CD4-positive, alpha-beta memory T cell (primary cell): ENCODE results near the gene ZNF107. TPM values are rescaled to one million over a fixed set of nuclear protein-coding genes. Genes with fewer than 3 reads are reported as not detected.
A peak's percentile ranks its signal among the peaks of the same experiment; 100 is the strongest.

ENCODE experiments used
- CTCF ChIA-PET: fragments of 350-600 bp; sonication (Branson Sonifier 250); formaldehyde crosslinking; loops from one replicate; lab custom pipeline; 2021; ENCODE audit warnings: inconsistent platforms; ENCODE audit not compliant: partially characterized antibody; lab: Charles Lee
- POLR2A ChIA-PET: fragments of 350-600 bp; sonication (Branson Sonifier 250); formaldehyde crosslinking; loops from one replicate; lab custom pipeline; 2021; ENCODE audit not compliant: partially characterized antibody; lab: Charles Lee
- DNase-seq, 5 donors: peaks; one replicate each; pipeline versions ENCODE4 v3.0.0 to v3.0.0-alpha.2; 2020 to 2022; ENCODE audit warnings: mixed read lengths in 1 of 5
- H3K27ac ChIP-seq: one replicate; pipeline ENCODE4 v1.7.0; 2013; ENCODE audit warnings: low read depth, low read length
- H3K27me3 ChIP-seq: 2 replicates; pipeline ENCODE4 v1.7.0; 2013; ENCODE audit warnings: mild to moderate bottlenecking, low read length, moderate library complexity; ENCODE audit not compliant: insufficient read depth
- H3K36me3 ChIP-seq: 2 replicates; pipeline ENCODE4 v1.7.0; 2013; ENCODE audit warnings: mild to moderate bottlenecking, low read length, moderate library complexity; ENCODE audit not compliant: insufficient read depth
- H3K4me1 ChIP-seq: 2 replicates; pipeline ENCODE4 v1.7.0; 2013; ENCODE audit warnings: mild to moderate bottlenecking, low read length, moderate library complexity; ENCODE audit not compliant: insufficient read depth
- H3K4me3 ChIP-seq, 2 donors: one replicate each; pipeline ENCODE4 v1.7.0; 2013; ENCODE audit warnings: low read length in 2 of 2, mild to moderate bottlenecking in 1 of 2
- H3K9me3 ChIP-seq, 2 donors: one replicate each; pipeline ENCODE4 v1.7.0; 2013; ENCODE audit warnings: low read length in 2 of 2, control low read depth in 1 of 2; ENCODE audit not compliant: control insufficient read depth in 1 of 2
- H3K27ac Mint-ChIP-seq, 7 donors: one replicate each; pipeline ENCODE4 v1.8.0; 2020 to 2021; ENCODE audit warnings: mixed read lengths in 7 of 7, mild to moderate bottlenecking in 6 of 7, inconsistent platforms in 3 of 7, moderate library complexity in 3 of 7
- H3K27me3 Mint-ChIP-seq, 2 donors: one replicate each; pipeline ENCODE4 v1.8.0; 2020 to 2021; ENCODE audit warnings: mixed read lengths in 2 of 2
- H3K36me3 Mint-ChIP-seq, 2 donors: one replicate each; pipeline ENCODE4 v1.8.0; 2020 to 2021; ENCODE audit warnings: mixed read lengths in 2 of 2, inconsistent platforms in 1 of 2, mild to moderate bottlenecking in 1 of 2
- H3K4me1 Mint-ChIP-seq, 4 donors: one replicate each; pipeline ENCODE4 v1.8.0; 2020 to 2021; ENCODE audit warnings: mixed read lengths in 4 of 4, mild to moderate bottlenecking in 1 of 4
- H3K4me3 Mint-ChIP-seq, 8 donors: one replicate each; pipeline ENCODE4 v1.8.0; 2020 to 2021; ENCODE audit warnings: mixed read lengths in 8 of 8, mild to moderate bottlenecking in 7 of 8, moderate library complexity in 6 of 8, inconsistent platforms in 3 of 8
- H3K9me3 Mint-ChIP-seq, 8 donors: one replicate each; pipeline ENCODE4 v1.8.0; 2020 to 2021; ENCODE audit warnings: mixed read lengths in 8 of 8, mild to moderate bottlenecking in 5 of 8, inconsistent platforms in 3 of 8, moderate library complexity in 1 of 8
- intact Hi-C: fragments of 100-400 bp; cut with micrococcal nuclease; formaldehyde crosslinking; loops from one replicate; pipeline ENCODE4 v1.15.1; 2023
- polyA plus RNA-seq, 2 donors: library from polyadenylated mRNA; unstranded; fragments of 300-500 nt; fragmentation: Illumina TruSeq; gene quantifications; one replicate each; pipeline ENCODE4 v1.2.3, GENCODE V29; 2021
- total RNA-seq, 2 experiments: library from RNA; stranded (reverse); gene quantifications; one replicate each; pipeline ENCODE4 v1.2.3, GENCODE V29; 2021

Gene ZNF107
- total RNA-seq, result 10 to 100 TPM; 30.2 to 30.9 TPM
- 10 to 100 TPM in 1 of 2 donors, 1 to 10 TPM in 1; 4.0 to 10.2 TPM for polyA plus RNA-seq

- Mint-ChIP-seq H3K4me1 (peaks cover 42 to 80% (median 59%) of the 10 kb centered on the region in 4 donors), H3K27ac (peak within 1 kb of the TSS; percentile 97 to 99 (median 98)), H3K9me3 (peaks cover 2 to 11% (median 4%) of the 10 kb centered on the region in 8 donors), H3K4me3 (peak within 1 kb of the TSS; percentile 97 to 98 (median 97)), H3K36me3 (peaks cover 31 to 35% of the 10 kb centered on the region in 2 donors), H3K27me3 (no peaks in the 10 kb centered on the region)
- Histone ChIP-seq H3K4me3 (peak within 1 kb of the TSS; percentile 85 to 90), H3K36me3 (no peaks in the 10 kb centered on the region), H3K27ac (peak within 1 kb of the TSS; percentile 92), H3K27me3 (no peaks in the 10 kb centered on the region), H3K4me1 (peaks cover 38% of the 10 kb centered on the region), H3K9me3 (no peaks in the 10 kb centered on the region)
- peak; percentile 86 to 92 (median 88) for DNase-seq
- intact Hi-C loops, result loop anchor here (1.0 to 10.0 kb wide), 9 partner anchors 103 to 1411 kb away; partner anchors contain the start of genes ASL, ERV3-1, ZNF138 and ZNF273
- POLR2A ChIA-PET, result interaction anchor here (1.0 to 3.8 kb wide), 15 partner anchors 9 to 1828 kb away, joined by 3 to 32 read pairs (median 6); partner anchors contain the start of genes ERV3-1, ZNF138, ZNF273 and ZNF680
- CTCF ChIA-PET, result interaction anchor here (1.0 to 1.3 kb wide), 4 partner anchors 163 to 765 kb away, joined by 3 to 4 read pairs (median 3); no protein-coding TSS in a partner anchor
Observed at GRCh38 chr7:64665980-64666662, at the start of gene ZNF107. Gene ZNF107 (plus strand): TSS chr7:64666133. CDS start chr7:64666283, 150 bp downstream.

DNA sequence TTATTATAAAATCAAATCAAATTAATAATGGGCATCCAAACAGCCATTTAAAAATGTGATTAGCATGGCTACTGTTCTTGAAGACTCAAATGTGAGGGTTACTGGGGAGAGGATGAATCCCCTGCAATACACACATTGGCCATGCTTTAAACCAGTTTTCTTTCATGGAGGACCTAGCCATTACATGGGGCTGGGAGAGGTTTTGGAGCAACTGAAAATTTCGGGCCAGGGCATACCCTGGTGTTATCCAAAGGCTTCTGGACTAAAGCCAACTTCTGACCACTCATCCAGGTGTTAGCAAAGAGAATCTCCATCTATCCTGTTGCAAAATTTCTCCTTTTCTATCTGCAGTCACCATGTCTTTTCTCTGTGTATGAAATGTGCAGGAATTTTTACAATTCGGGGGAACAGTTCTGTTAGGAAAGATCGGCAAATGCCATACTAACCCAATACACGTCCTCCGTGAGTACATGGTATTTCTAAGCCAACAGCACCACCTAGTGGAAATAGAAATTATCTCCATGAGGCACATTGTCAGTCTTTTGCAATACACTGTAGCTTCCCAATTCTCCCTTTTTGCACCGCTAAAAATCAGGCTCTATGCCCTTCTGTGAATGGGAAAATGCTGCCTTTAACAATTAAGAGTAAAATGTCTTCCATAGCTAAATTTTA lies 47.0 kb upstream of the ZNF107 start:
- Mint-ChIP-seq H3K27me3 (no peaks in the 10 kb centered on the region), H3K4me1 (peaks cover 0 to 2% (median under 1%) of the 10 kb centered on the region in 4 donors), H3K27ac (no peak overlapping the region), H3K4me3 (no peak overlapping the region), H3K9me3 (peaks cover 0 to 18% (median 4%) of the 10 kb centered on the region in 8 donors), H3K36me3 (no peaks in the 10 kb centered on the region)
- Histone ChIP-seq H3K36me3 (no peaks in the 10 kb centered on the region), H3K27me3 (no peaks in the 10 kb centered on the region), H3K4me1 (peaks cover 3% of the 10 kb centered on the region), H3K4me3 (no peak overlapping the region), H3K9me3 (no peaks in the 10 kb centered on the region), H3K27ac (no peak overlapping the region)
- POLR2A ChIA-PET, result no interaction called here
- DNase-seq, result peak; percentile 44 to 65 (median 56)
- intact Hi-C loops, result loop anchor here (5.0 kb wide), 1 partner anchor 1612 kb away; no protein-coding TSS in a partner anchor
- CTCF ChIA-PET, result interaction anchor here (0.6 to 3.6 kb wide), 4 partner anchors 12 to 436 kb away, joined by 3 to 23 read pairs (median 8); no protein-coding TSS in a partner anchor

- DNase-seq, result no peak
- Mint-ChIP-seq H3K27me3 (no peaks in the 10 kb centered on the region), H3K27ac (no peak overlapping the region), H3K36me3 (no peaks in the 10 kb centered on the region), H3K4me1 (peaks cover 0 to 2% (median under 1%) of the 10 kb centered on the region in 4 donors), H3K9me3 (peaks cover 0 to 18% (median 4%) of the 10 kb centered on the region in 8 donors), H3K4me3 (no peak overlapping the region)
- no peaks in the 10 kb centered on the region for H3K36me3 ChIP-seq
- no peak overlapping the region for H3K27ac ChIP-seq
- peaks cover 3% of the 10 kb centered on the region for H3K4me1 ChIP-seq
- H3K4me3 ChIP-seq, result no peak overlapping the region
- intact Hi-C loops, result loop anchor here (5.0 kb wide), 1 partner anchor 1612 kb away; no protein-coding TSS in a partner anchor
- no peaks in the 10 kb centered on the region for H3K9me3 ChIP-seq
- CTCF ChIA-PET, result interaction anchor here (0.6 to 3.6 kb wide), 6 partner anchors 11 to 439 kb away, joined by 3 to 23 read pairs (median 4); no protein-coding TSS in a partner anchor
- POLR2A ChIA-PET, result no interaction called here
- H3K27me3 ChIP-seq, result no peaks in the 10 kb centered on the region
Observed at GRCh38 chr7:64619705-64620104, 46.2 kb upstream of the ZNF107 start.

- POLR2A ChIA-PET, result no interaction called here
- no peaks in the 10 kb centered on the region for H3K27me3 ChIP-seq
- peaks cover 3% of the 10 kb centered on the region for H3K4me1 ChIP-seq
- no peak overlapping the region for H3K4me3 Mint-ChIP-seq
- no peak for DNase-seq
- peaks cover 0 to 2% (median under 1%) of the 10 kb centered on the region in 4 donors for H3K4me1 Mint-ChIP-seq
- CTCF ChIA-PET, result interaction anchor here (1.2 to 5.9 kb wide), 2 partner anchors 9 to 439 kb away, joined by 8 to 26 read pairs; no protein-coding TSS in a partner anchor
- intact Hi-C loops, result no loop called here
- H3K36me3 Mint-ChIP-seq, result no peaks in the 10 kb centered on the region
- H3K4me3 ChIP-seq, result no peak overlapping the region
- H3K9me3 Mint-ChIP-seq, result peaks cover 0 to 18% (median 4%) of the 10 kb centered on the region in 8 donors
- no peaks in the 10 kb centered on the region for H3K9me3 ChIP-seq
- no peak overlapping the region for H3K27ac ChIP-seq
- H3K27ac Mint-ChIP-seq, result no peak overlapping the region
- no peaks in the 10 kb centered on the region for H3K27me3 Mint-ChIP-seq
- no peaks in the 10 kb centered on the region for H3K36me3 ChIP-seq
Observed at GRCh38 chr7:64621656-64622055, 44.3 kb upstream of the ZNF107 start.

- Mint-ChIP-seq H3K4me3 (no peak overlapping the region), H3K27ac (peak overlapping the region in 1 of 7 donors; percentile 43), H3K9me3 (peaks cover 0 to 12% (median under 1%) of the 10 kb centered on the region in 8 donors), H3K36me3 (no peaks in the 10 kb centered on the region), H3K27me3 (no peaks in the 10 kb centered on the region), H3K4me1 (no peaks in the 10 kb centered on the region)
- Histone ChIP-seq H3K4me1 (no peaks in the 10 kb centered on the region), H3K27ac (no peak overlapping the region), H3K4me3 (no peak overlapping the region), H3K27me3 (no peaks in the 10 kb centered on the region), H3K9me3 (no peaks in the 10 kb centered on the region), H3K36me3 (no peaks in the 10 kb centered on the region)
- intact Hi-C loops, result no loop called here
- POLR2A ChIA-PET, result no interaction called here
- CTCF ChIA-PET, result interaction anchor here (1.0 to 5.9 kb wide), 8 partner anchors 7 to 447 kb away, joined by 3 to 26 read pairs (median 4); no protein-coding TSS in a partner anchor
- DNase-seq, result peak in 4 of 5 donors; percentile 18 to 37 (median 28)
Observed at GRCh38 chr7:64625114-64626082, 40.5 kb upstream of the ZNF107 start.

DNA sequence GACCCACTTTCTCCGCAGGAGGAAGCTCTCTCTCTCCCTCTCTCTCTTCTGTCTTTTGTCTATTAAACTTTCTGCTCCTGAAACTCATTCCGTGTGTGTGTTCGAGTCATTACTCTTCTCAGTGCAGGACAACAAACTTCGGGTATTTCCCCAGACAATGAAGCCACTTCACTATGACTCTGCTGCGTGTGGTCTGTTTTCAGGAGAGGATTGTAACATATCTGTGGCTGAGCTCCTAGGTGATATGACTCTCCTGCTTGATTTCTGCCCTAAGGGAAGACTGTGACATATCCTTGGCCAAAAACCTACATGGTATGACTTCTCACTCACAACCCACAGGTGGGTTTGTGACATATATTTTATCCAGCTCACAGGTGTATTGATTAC lies 39.9 kb upstream of the ZNF107 start:
- Mint-ChIP-seq H3K27me3 (no peaks in the 10 kb centered on the region), H3K9me3 (peaks cover 0 to 9% (median 0%) of the 10 kb centered on the region in 8 donors), H3K4me1 (no peaks in the 10 kb centered on the region), H3K27ac (no peak overlapping the region), H3K4me3 (no peak overlapping the region), H3K36me3 (no peaks in the 10 kb centered on the region)
- H3K9me3 ChIP-seq, result no peaks in the 10 kb centered on the region
- no peaks in the 10 kb centered on the region for H3K4me1 ChIP-seq
- CTCF ChIA-PET, result interaction anchor here (1.3 to 5.9 kb wide), 6 partner anchors 8 to 443 kb away, joined by 3 to 26 read pairs (median 4); no protein-coding TSS in a partner anchor
- intact Hi-C loops, result no loop called here
- H3K4me3 ChIP-seq, result no peak overlapping the region
- H3K27ac ChIP-seq, result no peak overlapping the region
- no peaks in the 10 kb centered on the region for H3K36me3 ChIP-seq
- DNase-seq, result no peak
- no peaks in the 10 kb centered on the region for H3K27me3 ChIP-seq
- POLR2A ChIA-PET, result no interaction called here
